NCI-H2081 treated with DMSO at 0.1 percent for 48 hours (cell line): ENCODE data around the gene KYAT1.
A peak's percentile ranks its signal among the peaks of the same experiment; 100 is the strongest.

Experiments
- DNase-seq: peaks from one replicate; lab custom pipeline; 2025; lab: John Stamatoyannopoulos, UW

KYAT1 gene

GRCh38 chr9:128881884-128882676, at the start of gene KYAT1, which contains the start of gene LRRC8A:
Gene KYAT1 (minus strand): TSS chr9:128881950. CDS start chr9:128845405, 36,545 bp downstream.
Gene LRRC8A (plus strand): TSS chr9:128882133. CDS start chr9:128907165, 25,032 bp downstream.
- peak; percentile 83 for DNase-seq

GRCh38 chr9:128929560-128929959, 47.8 kb upstream of the KYAT1 start:
- DNase-seq: no peak

GRCh38 chr9:128928624-128929023, 46.9 kb upstream of the KYAT1 start:
- DNase-seq: no peak

- DNase-seq: no peak
These were observed 46.1 kb upstream of the KYAT1 start for GRCh38 chr9:128927731-128928411.

- DNase-seq: no peak
These were observed 41.7 kb upstream of the KYAT1 start for GRCh38 chr9:128923493-128923883.

GRCh38 chr9:128921881-128922763, 40.4 kb upstream of the KYAT1 start:
- DNase-seq: no peak

- no peak for DNase-seq
These were observed 38.8 kb upstream of the KYAT1 start, which contains the start of gene PHYHD1 for GRCh38 chr9:128920381-128921058. Gene PHYHD1 (plus strand): TSS chr9:128920982. CDS start chr9:128922324, 1,342 bp downstream.

GRCh38 chr9:128919402-128920089, 37.8 kb upstream of the KYAT1 start:
- no peak for DNase-seq

- DNase-seq: no peak
These were observed 37.2 kb upstream of the KYAT1 start for GRCh38 chr9:128918921-128919320.

- no peak for DNase-seq
These were observed 35.5 kb upstream of the KYAT1 start for GRCh38 chr9:128917151-128917849.

- no peak for DNase-seq
These were observed 35.0 kb upstream of the KYAT1 start for GRCh38 chr9:128916745-128917144.

GRCh38 chr9:128916204-128916603, 34.5 kb upstream of the KYAT1 start:
- no peak for DNase-seq

- no peak for DNase-seq
These were observed 32.4 kb upstream of the KYAT1 start for GRCh38 chr9:128913995-128914772.

- no peak for DNase-seq
These were observed 31.5 kb upstream of the KYAT1 start for GRCh38 chr9:128913048-128913900.

- DNase-seq: no peak
These were observed 30.6 kb upstream of the KYAT1 start for GRCh38 chr9:128912270-128912853.

- no peak for DNase-seq
These were observed 29.8 kb upstream of the KYAT1 start for GRCh38 chr9:128911529-128912035.

GRCh38 chr9:128910906-128911305, 29.2 kb upstream of the KYAT1 start:
- DNase-seq: no peak

- DNase-seq: no peak
These were observed 28.1 kb upstream of the KYAT1 start for GRCh38 chr9:128909859-128910258.
